Sigmoid colon (tissue), 4 donors: Measurements from ENCODE around the gene TRH.
"Not testable (repeated sequence)": the region's sequence is repeated elsewhere in the genome, so short reads cannot be mapped to it uniquely, and the experiment has no call there.

ENCODE experiments used
- POLR2A ChIP-seq, 2 donors: fragments of 450-650 bp; IDR thresholded peaks; one replicate each; pipeline ENCODE4 v1.6.1; 2016; ENCODE audit warnings: antibody characterized with exemption in 2 of 2, mild to moderate bottlenecking in 2 of 2, moderate library complexity in 2 of 2
- POLR2AphosphoS5 ChIP-seq, 4 donors: sonication (generic); formaldehyde crosslinking; IDR thresholded peaks; one replicate each; pipeline ENCODE4 v1.6.1; 2017; ENCODE audit warnings: antibody characterized with exemption in 4 of 4
- TF ChIP-seq, protein P1 (sequence below), 4 experiments: fragments of 450-650 bp in 3 of 4; fragments of 200-600 bp in 1 of 4; IDR thresholded peaks; one replicate each; pipeline ENCODE4 v1.5.1; 2016 to 2019; ENCODE audit warnings: antibody characterized with exemption in 4 of 4, mild to moderate bottlenecking in 3 of 4, moderate library complexity in 2 of 4

DNA sequence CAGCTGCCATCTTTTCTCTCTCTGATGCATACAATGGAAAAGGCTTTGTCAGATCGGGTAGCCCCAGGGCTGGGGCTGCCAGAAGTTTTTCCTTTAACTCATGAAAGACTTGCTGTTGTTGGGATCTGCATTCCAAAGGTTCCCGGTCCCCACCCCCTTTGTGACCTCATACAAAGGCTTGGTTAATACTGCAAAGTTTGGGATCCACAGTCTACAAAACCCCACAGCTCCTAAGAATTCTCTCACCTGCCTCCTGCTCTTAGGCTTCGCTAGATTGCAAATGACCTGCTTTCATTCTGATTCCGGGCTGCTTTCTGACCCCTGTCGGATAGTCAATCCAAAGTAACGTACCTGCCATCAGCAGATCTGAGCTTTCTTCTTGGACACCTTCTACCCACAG lies 52.9 kb downstream of the TRH start:
- TF ChIP-seq, protein P1, sequence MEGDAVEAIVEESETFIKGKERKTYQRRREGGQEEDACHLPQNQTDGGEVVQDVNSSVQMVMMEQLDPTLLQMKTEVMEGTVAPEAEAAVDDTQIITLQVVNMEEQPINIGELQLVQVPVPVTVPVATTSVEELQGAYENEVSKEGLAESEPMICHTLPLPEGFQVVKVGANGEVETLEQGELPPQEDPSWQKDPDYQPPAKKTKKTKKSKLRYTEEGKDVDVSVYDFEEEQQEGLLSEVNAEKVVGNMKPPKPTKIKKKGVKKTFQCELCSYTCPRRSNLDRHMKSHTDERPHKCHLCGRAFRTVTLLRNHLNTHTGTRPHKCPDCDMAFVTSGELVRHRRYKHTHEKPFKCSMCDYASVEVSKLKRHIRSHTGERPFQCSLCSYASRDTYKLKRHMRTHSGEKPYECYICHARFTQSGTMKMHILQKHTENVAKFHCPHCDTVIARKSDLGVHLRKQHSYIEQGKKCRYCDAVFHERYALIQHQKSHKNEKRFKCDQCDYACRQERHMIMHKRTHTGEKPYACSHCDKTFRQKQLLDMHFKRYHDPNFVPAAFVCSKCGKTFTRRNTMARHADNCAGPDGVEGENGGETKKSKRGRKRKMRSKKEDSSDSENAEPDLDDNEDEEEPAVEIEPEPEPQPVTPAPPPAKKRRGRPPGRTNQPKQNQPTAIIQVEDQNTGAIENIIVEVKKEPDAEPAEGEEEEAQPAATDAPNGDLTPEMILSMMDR (IDR thresholded peaks at IDR 0.05): not testable (repeated sequence)
- TF ChIP-seq POLR2A, POLR2AphosphoS5 (IDR thresholded peaks at IDR 0.05): not testable (repeated sequence)
